NCI-H2171 treated with DMSO at 0.1 percent for 48 hours (cell line): ENCODE measurements around the gene CPED1.
"Not testable (repeated sequence)": the region's sequence is repeated elsewhere in the genome, so short reads cannot be mapped to it uniquely, and the experiment has no call there.

Experiments used
- DNase-seq: peaks from one replicate; lab custom pipeline; 2025; lab: John Stamatoyannopoulos, UW

The CPED1 gene

GRCh38 chr7:121071662-121072061 lies 83.2 kb downstream of the CPED1 start:
- DNase-seq: no peak

GRCh38 chr7:121072826-121073225 lies 84.3 kb downstream of the CPED1 start:
- DNase-seq: no peak

DNA sequence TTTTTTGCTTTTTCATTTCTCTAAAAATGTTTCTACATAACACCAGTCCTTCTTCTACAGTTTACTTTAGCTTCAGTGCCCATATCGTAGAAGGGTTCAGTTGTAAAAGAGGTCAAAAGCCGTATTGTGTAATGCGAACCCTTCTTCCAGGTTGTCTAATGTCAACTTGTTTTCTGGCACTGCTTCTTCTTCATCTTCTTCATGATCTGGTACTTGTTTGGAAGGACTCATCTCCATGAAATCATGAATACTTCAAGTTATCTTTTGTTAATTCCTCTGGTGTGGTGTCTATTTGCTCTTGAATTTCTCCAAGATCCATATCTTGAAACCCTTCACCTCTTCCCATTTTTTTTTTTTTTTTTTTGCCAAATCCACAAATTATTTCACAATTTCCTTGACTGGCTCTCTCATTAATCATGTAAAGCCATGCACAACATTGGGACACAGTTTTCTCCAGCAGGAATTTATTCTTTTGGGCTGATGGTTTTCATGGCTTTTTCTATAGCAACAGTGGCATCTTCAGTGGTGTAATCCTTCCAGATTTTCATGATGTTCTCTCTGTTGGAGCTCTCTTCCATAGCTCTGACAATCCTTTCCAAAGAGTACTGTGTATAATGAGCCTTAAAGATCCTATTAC lies 85.1 kb downstream of the CPED1 start:
- DNase-seq: no peak

- DNase-seq: not testable (repeated sequence)
Observed at GRCh38 chr7:121075424-121075841, 86.9 kb downstream of the CPED1 start.

GRCh38 chr7:121075952-121076349 lies 87.4 kb downstream of the CPED1 start:
- DNase-seq: no peak

DNA sequence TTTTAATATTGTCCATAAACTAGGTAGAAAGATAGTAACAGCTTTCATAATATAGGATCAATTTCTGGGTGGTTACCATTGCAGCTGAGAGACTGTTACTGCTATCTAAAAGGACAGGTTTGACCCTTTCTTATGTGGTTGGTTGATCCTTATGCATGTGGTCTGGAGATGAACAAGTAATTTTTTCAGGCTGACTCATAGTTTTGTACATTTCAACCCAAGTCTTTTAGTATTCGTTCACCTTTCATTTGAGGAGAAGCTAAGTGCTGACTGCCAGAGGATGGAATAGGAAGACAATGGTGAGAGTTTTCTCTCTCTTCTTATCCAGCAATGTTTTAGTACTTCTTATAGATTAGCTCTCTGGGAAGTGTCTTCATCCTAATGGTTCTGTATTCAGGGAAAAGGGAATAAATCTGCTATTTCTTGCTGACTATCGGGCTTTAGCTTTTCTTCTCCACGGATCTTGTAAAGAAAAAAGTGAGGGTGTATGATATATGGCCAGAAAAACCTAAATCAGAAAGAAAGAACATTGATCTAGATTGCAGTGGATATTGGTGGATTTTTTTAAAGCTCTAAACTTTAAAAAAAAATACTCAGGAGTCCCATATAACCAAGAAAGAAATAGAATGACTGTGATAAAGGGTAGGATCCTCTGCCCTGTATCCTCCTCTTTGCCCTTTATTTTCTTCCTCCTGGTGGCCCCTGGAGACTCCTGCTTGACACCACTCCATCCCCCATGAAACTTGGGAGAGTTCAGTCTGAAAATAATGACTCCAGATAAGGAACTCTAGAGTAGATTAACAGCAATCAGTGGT lies 88.0 kb downstream of the CPED1 start:
- DNase-seq: no peak

- DNase-seq: no peak
Observed at GRCh38 chr7:121077165-121077630, 88.7 kb downstream of the CPED1 start.

DNA sequence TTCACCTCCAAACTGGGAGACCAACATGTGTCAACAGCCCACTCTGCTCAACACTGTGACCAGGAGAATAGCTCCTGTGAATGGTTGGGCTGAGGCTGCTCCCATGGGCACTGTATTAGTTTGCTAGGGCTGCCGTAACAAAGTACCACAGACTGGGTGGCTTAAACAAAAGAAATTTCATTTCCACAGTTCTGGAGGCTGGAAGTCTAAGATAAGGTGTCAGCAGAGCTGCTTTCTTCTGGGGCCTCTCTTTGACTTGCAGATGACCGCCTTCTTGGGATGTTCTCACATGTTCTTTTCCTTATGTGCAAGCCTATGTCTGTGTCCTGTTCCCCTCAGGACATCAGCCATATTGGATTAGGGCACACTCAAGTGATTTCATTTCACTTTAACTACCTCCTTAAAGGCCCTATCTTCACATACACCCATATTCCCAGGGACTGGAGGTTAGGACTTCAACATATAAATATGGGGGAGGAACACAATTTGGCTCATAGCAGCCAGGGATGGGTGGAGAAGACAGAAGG lies 90.3 kb downstream of the CPED1 start:
- no peak for DNase-seq

GRCh38 chr7:121079425-121080169 lies 91.1 kb downstream of the CPED1 start:
- DNase-seq: no peak

DNA sequence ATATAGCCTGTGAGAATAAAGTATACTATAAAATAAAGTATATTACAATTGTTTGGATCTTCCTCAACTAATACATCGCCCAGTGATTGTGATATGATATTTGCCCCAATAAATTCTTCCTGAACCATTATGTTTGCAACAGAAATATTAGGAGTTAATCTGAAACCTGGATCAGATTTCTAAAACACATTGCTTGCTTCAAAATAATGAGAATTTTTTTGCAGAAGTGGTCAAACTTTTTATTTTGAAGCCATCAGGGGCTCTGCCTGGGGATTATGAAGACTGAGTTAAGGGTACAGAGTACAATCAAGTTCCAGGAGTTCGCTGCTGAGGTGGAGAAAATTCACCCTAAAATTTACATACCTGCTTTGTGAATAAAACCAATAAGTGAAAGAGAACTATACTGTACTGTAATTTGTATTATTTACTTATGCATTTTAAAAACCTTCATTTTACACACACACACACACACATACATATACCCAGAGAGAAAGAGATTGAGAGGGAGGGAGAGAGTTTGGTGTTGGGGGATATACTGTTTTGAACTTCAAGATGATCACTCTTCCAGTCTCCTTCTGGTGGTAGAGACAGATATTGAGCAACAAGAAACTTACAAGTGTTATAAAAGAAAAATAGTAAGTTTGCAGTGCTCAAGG lies 91.9 kb downstream of the CPED1 start:
- DNase-seq: no peak

DNA sequence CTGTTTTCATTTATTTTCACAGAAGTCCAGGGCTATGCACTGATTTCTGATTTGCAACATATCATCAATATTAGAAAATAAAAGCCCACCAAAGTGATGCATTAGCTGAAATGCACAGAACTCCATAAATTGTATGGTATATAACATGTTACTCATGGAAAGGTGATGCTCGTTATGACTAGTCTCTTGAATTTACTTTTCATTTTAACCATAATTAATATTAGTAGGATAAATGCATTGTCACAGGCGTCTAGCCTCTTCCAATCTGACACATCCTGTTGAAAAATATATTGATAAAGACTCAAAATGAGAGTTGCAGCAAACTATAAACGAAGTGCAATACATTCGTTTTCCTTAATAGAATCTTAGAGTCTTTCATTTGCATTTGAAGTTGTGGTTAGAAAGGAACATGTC lies 92.4 kb downstream of the CPED1 start:
- no peak for DNase-seq

- DNase-seq: peak; percentile 47
Observed at GRCh38 chr7:121081327-121081936, 92.9 kb downstream of the CPED1 start.

GRCh38 chr7:121082400-121083101 lies 94.0 kb downstream of the CPED1 start:
- no peak for DNase-seq

DNA sequence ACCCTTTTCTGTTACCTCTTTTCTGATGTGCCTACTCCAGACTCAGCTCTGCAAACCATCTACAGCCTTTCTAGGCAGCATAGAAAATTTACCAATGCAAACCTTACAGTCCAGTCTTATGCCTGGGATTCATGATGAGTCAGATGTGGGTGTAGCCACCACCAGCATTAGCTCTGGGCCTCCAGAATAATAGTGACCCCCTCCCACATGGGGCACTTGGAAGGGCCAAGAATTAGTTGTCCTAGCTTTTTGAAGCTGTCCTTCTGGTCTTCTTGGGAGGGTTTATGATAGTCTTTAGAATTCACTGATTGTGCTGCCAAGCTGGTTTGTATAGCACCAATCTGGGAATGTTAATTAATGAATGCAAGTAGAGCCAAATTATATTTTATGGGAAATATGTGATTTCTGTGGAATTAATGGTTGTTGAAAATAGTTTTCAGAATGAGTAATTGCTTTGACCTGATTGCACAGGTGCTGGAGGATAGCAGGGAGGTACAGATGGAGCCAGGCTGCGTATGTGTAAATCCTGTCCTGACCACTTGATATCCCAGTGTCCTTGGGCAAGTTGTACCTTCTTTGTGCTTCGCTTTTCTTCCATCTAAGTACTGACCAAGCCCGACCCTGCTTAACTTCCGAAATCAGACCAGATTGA lies 94.8 kb downstream of the CPED1 start:
- no peak for DNase-seq

GRCh38 chr7:121083790-121084251 lies 95.3 kb downstream of the CPED1 start:
- no peak for DNase-seq

DNA sequence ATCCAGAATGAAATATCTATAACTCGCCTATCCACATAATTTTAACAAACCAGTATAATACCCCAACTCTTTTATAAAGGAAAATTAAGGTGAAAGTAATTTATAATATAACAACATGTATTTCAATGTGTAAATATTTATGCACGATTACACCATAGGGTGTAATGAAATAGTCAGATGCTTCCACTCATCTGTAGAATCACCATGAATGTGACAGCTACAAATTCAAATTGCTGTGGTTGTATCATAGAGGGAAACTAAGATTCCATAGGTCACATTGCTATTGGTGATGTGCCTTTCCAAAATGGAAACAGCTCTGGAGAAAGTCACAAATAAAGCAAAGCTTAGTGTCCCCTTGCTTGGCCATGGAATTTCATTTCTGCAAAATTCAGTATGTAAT lies 95.7 kb downstream of the CPED1 start:
- DNase-seq: no peak

DNA sequence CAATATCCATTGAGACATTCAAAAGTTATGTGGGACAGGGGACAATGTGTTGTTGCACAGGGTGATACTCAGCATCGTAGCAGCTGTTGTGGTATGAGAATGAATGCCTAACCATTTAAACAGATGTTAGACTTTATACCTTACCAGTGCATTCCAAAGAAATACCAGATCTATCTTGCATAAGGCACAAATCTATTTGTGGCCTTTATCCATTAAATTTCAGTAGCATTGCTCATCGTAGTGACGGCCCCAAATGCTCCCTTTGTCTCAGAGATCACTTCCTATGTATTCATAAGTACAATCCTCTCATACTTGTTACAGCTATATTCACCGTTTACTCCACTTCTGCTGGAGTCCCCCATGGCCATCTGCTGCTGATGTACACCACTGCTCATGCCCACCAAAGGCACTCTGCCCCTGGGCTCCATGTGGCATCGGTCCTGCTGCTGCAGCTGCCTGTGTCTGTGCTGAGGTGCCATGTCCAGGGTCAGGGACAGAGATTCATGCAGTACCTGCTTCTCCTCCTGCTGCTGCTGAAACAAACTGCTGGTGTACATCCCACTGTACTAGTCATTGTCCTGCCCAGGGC lies 96.3 kb downstream of the CPED1 start:
- DNase-seq: no peak

DNA sequence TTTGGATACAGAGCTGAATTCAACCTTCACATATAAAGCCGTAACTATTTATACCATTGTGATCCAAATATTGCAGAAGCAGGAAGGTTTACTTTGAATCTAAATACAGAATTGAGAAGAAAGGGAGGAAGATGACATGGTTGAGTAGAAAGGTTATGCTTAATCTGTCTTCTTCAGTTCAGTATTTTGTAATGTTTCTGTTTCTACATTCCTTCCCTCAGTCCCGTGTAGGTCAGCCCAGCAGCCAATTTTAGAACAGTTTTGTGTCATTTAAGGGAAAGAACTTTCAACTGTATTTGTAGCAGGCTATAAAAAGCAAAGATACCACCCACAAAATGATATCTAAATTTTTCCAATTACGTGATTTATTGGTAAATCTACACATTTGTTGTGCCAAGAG lies 97.4 kb downstream of the CPED1 start:
- DNase-seq: no peak

GRCh38 chr7:121088870-121089269 lies 100.4 kb downstream of the CPED1 start:
- no peak for DNase-seq

- no peak for DNase-seq
Observed at GRCh38 chr7:121094829-121095228, 106.3 kb downstream of the CPED1 start.
